PC-3 (cell line): ENCODE data around the gene FAM107A.

ENCODE experiments used
- CTCF ChIP-seq: fragments of 300-600 bp; sonication (generic); conservative IDR thresholded peaks from 2 replicates; pipeline ENCODE4 v1.5.1; 2017; ENCODE audit warnings: antibody characterized with exemption, low read depth, mild to moderate bottlenecking, low read length
- EZH2phosphoT487 ChIP-seq: fragments of 300-600 bp; sonication (generic); IDR thresholded peaks from 2 replicates; pipeline ENCODE4 v1.6.1; 2018; ENCODE audit warnings: mild to moderate bottlenecking, antibody characterized with exemption, low read length, borderline replicate concordance

- TF ChIP-seq EZH2phosphoT487 (no peak), CTCF (no peak)
These were observed 56.5 kb downstream of the FAM107A start for GRCh38 chr3:58520403-58521335.
